Liver (tissue), 9 donors: Measurements from ENCODE around the gene BIK. TPM values are rescaled to one million over a fixed set of nuclear protein-coding genes. Genes with fewer than 3 reads are reported as not detected.
A peak's percentile ranks its signal among the peaks of the same experiment; 100 is the strongest.

ENCODE experiments used
- DNase-seq: peaks from one replicate; pipeline ENCODE4 v3.0.0-alpha.2; 2017; ENCODE audit warnings: low spot score
- H3K27ac ChIP-seq, 2 donors: one replicate each; pipeline ENCODE4 v1.7.0; 2013; ENCODE audit warnings: inconsistent platforms in 2 of 2, low read length in 2 of 2, control low read depth in 1 of 2, low read depth in 1 of 2, mild to moderate bottlenecking in 1 of 2
- H3K27me3 ChIP-seq, 4 donors: one replicate each; pipeline versions ENCODE4 v1.6.1 to v1.7.0; 2013; ENCODE audit warnings: low read length in 3 of 4, inconsistent platforms in 1 of 4, mild to moderate bottlenecking in 1 of 4, moderate library complexity in 1 of 4; ENCODE audit not compliant: control insufficient read depth in 4 of 4, insufficient read depth in 4 of 4
- H3K36me3 ChIP-seq, 4 donors: one replicate each; pipeline versions ENCODE4 v1.6.1 to v1.7.0; 2013; ENCODE audit warnings: low read length in 3 of 4, mild to moderate bottlenecking in 3 of 4, low read depth in 1 of 4, moderate library complexity in 1 of 4; ENCODE audit not compliant: control insufficient read depth in 4 of 4, insufficient read depth in 3 of 4
- H3K4me1 ChIP-seq, 4 donors: one replicate each; pipeline versions ENCODE4 v1.6.1 to v1.7.0; 2013; ENCODE audit warnings: low read length in 3 of 4, mild to moderate bottlenecking in 3 of 4, moderate library complexity in 1 of 4; ENCODE audit not compliant: control insufficient read depth in 4 of 4, insufficient read depth in 4 of 4
- H3K4me3 ChIP-seq, 3 donors: one replicate each; pipeline versions ENCODE4 v1.6.1 to v1.7.0; 2013; ENCODE audit warnings: low read length in 3 of 3, control low read depth in 1 of 3, low read depth in 1 of 3, mild to moderate bottlenecking in 1 of 3
- H3K9ac ChIP-seq, 2 donors: one replicate each; pipeline ENCODE4 v1.7.0; 2013; ENCODE audit warnings: low read length in 2 of 2, mild to moderate bottlenecking in 2 of 2, moderate library complexity in 2 of 2, control low read depth in 1 of 2, low read depth in 1 of 2
- H3K9me3 ChIP-seq, 4 donors: one replicate each; pipeline versions ENCODE4 v1.6.1 to v1.7.0; 2013; ENCODE audit warnings: low read length in 3 of 4; ENCODE audit not compliant: control insufficient read depth in 4 of 4
- CTCF ChIP-seq: fragments of 150-350 bp; IDR thresholded peaks from 2 replicates; pipeline ENCODE4 v1.5.1; 2017; ENCODE audit warnings: improper control_type of control experiment, low read depth, low read length; ENCODE audit not compliant: missing input control
- EGR1 ChIP-seq, 2 donors: IDR thresholded peaks; 2 replicates each; pipeline ENCODE4 v1.6.1; 2016 to 2018; ENCODE audit warnings: antibody characterized with exemption in 2 of 2, low read depth in 2 of 2
- GABPA ChIP-seq, 2 donors: IDR thresholded peaks in 1 of 2; conservative IDR thresholded peaks in 1 of 2; 2 replicates each; pipeline ENCODE4 v1.6.1; 2016; ENCODE audit warnings: antibody characterized with exemption in 2 of 2, mild to moderate bottlenecking in 1 of 2, moderate library complexity in 1 of 2
- HNF4G ChIP-seq: IDR thresholded peaks from 2 replicates; pipeline ENCODE4 v1.6.1; 2016; ENCODE audit warnings: antibody characterized with exemption
- MAX ChIP-seq: IDR thresholded peaks from 2 replicates; pipeline ENCODE4 v1.6.1; 2016; ENCODE audit warnings: antibody characterized with exemption
- NR2F2 ChIP-seq: IDR thresholded peaks from 2 replicates; pipeline ENCODE4 v1.6.1; 2016; ENCODE audit warnings: antibody characterized with exemption
- RAD21 ChIP-seq, 2 donors: IDR thresholded peaks; 2 replicates each; pipeline ENCODE4 v1.6.1; 2016; ENCODE audit warnings: antibody characterized with exemption in 2 of 2, mild to moderate bottlenecking in 2 of 2
- REST ChIP-seq: IDR thresholded peaks from 2 replicates; pipeline ENCODE4 v1.6.1; 2016; ENCODE audit warnings: antibody characterized with exemption, mild to moderate bottlenecking
- RXRA ChIP-seq, 2 donors: IDR thresholded peaks; 2 replicates each; pipeline ENCODE4 v1.6.1; 2017 to 2018; ENCODE audit warnings: antibody characterized with exemption in 2 of 2, mild to moderate bottlenecking in 1 of 2
- SP1 ChIP-seq: IDR thresholded peaks from 2 replicates; pipeline ENCODE4 v1.6.1; 2018; ENCODE audit warnings: antibody characterized with exemption, mild to moderate bottlenecking
- ZBTB33 ChIP-seq: IDR thresholded peaks from 2 replicates; pipeline ENCODE4 v1.6.1; 2016; ENCODE audit warnings: antibody characterized with exemption
- WGBS: extraction: QIAGEN DNeasy Blood & Tissue Kit; methylation state at CpG from one replicate; pipeline ENCODE4 v1.1.7; 2013; 5-methylcytosine and 5-hydroxymethylcytosine counted together
- polyA plus RNA-seq, 2 donors: library from polyadenylated mRNA; stranded (reverse) in 1 of 2; unstranded in 1 of 2; fragments of 200-250 nt in 1 of 2; fragments of >200 nt in 1 of 2; fragmentation: Nextera tagmentation in 1 of 2; extraction: Ambion mirVana in 1 of 2; gene quantifications; one replicate each; pipeline versions ENCODE4 v1.2.1 to v1.2.3, GENCODE V29; 2013 to 2015
- total RNA-seq, 2 donors: library from RNA; depleted of rRNA; stranded (reverse); fragments of >200 nt; gene quantifications; one replicate each; pipeline ENCODE4 v1.2.3, GENCODE V29; 2014
- donor health status: healthy.
- donor health status: healthy.
- donor health status: healthy.
- donor health status: healthy.
- donor health status: healthy.

BIK gene
- total and polyA plus RNA-seq, 4 donors, result 0.23 to 0.89 (median 0.33) TPM; not detected in 1

- DNase-seq, result no peak
- no peaks in the 10 kb centered on the region for H3K36me3 ChIP-seq
- 6% methylated on average over 86 of the region's 86 CpGs for WGBS
- H3K9ac ChIP-seq, result peak overlapping the region in 1 of 2 donors; percentile 12
- H3K9me3 ChIP-seq, result no peaks in the 10 kb centered on the region
- H3K27me3 ChIP-seq, result no peaks in the 10 kb centered on the region
- peak overlapping the region in 2 of 3 donors; percentile 1 to 60 for H3K4me3 ChIP-seq
- no peak for TF ChIP-seq MAX
- no peak for TF ChIP-seq RXRA (IDR thresholded peaks at IDR 0.05)
- no peak for TF ChIP-seq REST
- no peak for TF ChIP-seq SP1
- peaks cover 8 to 23% (median 17%) of the 10 kb centered on the region in 4 donors for H3K4me1 ChIP-seq
- H3K27ac ChIP-seq, result no peak overlapping the region
These were observed 525 bp downstream of the BIK start for GRCh38 chr22:43110927-43111623.

- no peak overlapping the region for H3K27ac ChIP-seq
- H3K9me3 ChIP-seq, result no peaks in the 10 kb centered on the region
- TF ChIP-seq ZBTB33 (no peak), EGR1 (IDR thresholded peaks at IDR 0.05; ENCODE audit: low read depth in 2 of 2) (no peak), NR2F2 (no peak), RAD21 (IDR thresholded peaks at IDR 0.05) (no peak)
- H3K4me3 ChIP-seq, result no peak overlapping the region
- no peaks in the 10 kb centered on the region for H3K27me3 ChIP-seq
- peaks cover 8 to 23% (median 17%) of the 10 kb centered on the region in 4 donors for H3K4me1 ChIP-seq
- DNase-seq, result no peak
- H3K36me3 ChIP-seq, result no peaks in the 10 kb centered on the region
- 63% methylated on average over 13 of the region's 13 CpGs for WGBS
- H3K9ac ChIP-seq, result no peak overlapping the region
These were observed 3.1 kb downstream of the BIK start for GRCh38 chr22:43113526-43114251.

GRCh38 chr22:43114958-43115357 is 4.4 kb downstream of the BIK start:
- H3K9me3 ChIP-seq, result no peaks in the 10 kb centered on the region
- no peaks in the 10 kb centered on the region for H3K36me3 ChIP-seq
- H3K4me1 ChIP-seq, result peaks cover 8 to 23% (median 17%) of the 10 kb centered on the region in 4 donors
- 16% methylated on average over 5 of the region's 5 CpGs for WGBS
- H3K27ac ChIP-seq, result no peak overlapping the region
- H3K9ac ChIP-seq, result no peak overlapping the region
- H3K27me3 ChIP-seq, result no peaks in the 10 kb centered on the region
- no peak overlapping the region for H3K4me3 ChIP-seq
- DNase-seq, result no peak
- TF ChIP-seq REST, result no peak
- TF ChIP-seq ZBTB33, result no peak
- no peak for TF ChIP-seq GABPA (IDR thresholded peaks at IDR 0.05 in 1 of 2, conservative IDR thresholded peaks at IDR 0.05 in 1 of 2)
- TF ChIP-seq HNF4G, result no peak
- TF ChIP-seq CTCF, result no peak
